PC-9 (cell line): Measurements from ENCODE around the gene CALHM2. TPM values are rescaled to one million over a fixed set of nuclear protein-coding genes. Genes with fewer than 3 reads are reported as not detected.
A peak's percentile ranks its signal among the peaks of the same experiment; 100 is the strongest.

Source experiments
- BruUV-seq: library from RNA; stranded (reverse); fragments of 400-500 nt; replicated peaks from 2 replicates; lab custom pipeline; 2021; lab: Mats Ljungman, UMichigan
- CTCF ChIA-PET: fragments of 300-600 bp; sonication (Branson Sonifier 250); formaldehyde crosslinking; loops from one replicate; lab custom pipeline; 2022; ENCODE audit warnings: antibody characterized with exemption; lab: Charles Lee
- POLR2A ChIA-PET: fragments of 300-600 bp; sonication (Branson Sonifier 250); formaldehyde crosslinking; loops from one replicate; lab custom pipeline; 2022; ENCODE audit warnings: antibody characterized with exemption; ENCODE audit not compliant: unreplicated experiment; lab: Charles Lee
- DNase-seq, 2 experiments: peaks; one replicate each; pipeline versions ENCODE4 v3.0.0 to v3.0.0-alpha.2; 2015 to 2022; ENCODE audit warnings: mixed read lengths in 1 of 2
- H2AFZ ChIP-seq: fragments of 200-600 bp; sonication (generic); 2 replicates; pipeline ENCODE4 v1.8.1; 2017; ENCODE audit warnings: antibody characterized with exemption
- H3F3A ChIP-seq: fragments of 200-600 bp; sonication (generic); 2 replicates; pipeline ENCODE4 v1.8.1; 2017; ENCODE audit warnings: antibody characterized with exemption, mild to moderate bottlenecking, low read depth; ENCODE audit not compliant: insufficient read depth
- H3K27ac ChIP-seq: fragments of 200-600 bp; sonication (generic); 2 replicates; pipeline ENCODE4 v1.6.1; 2016; ENCODE audit warnings: mixed run types
- H3K27me3 ChIP-seq: fragments of 200-600 bp; sonication (generic); 2 replicates; pipeline ENCODE4 v1.6.1; 2016; ENCODE audit warnings: low read depth, mixed run types; ENCODE audit not compliant: insufficient read depth
- H3K36me3 ChIP-seq: fragments of 200-600 bp; sonication (generic); 2 replicates; pipeline ENCODE4 v1.6.1; 2016; ENCODE audit warnings: low read depth, mixed run types
- H3K4me1 ChIP-seq: fragments of 200-600 bp; sonication (generic); replicated peaks from 2 replicates; pipeline ENCODE4 v1.6.1; 2016; ENCODE audit warnings: mixed run types; ENCODE audit not compliant: insufficient read depth
- H3K4me2 ChIP-seq: fragments of 200-600 bp; sonication (generic); 2 replicates; pipeline ENCODE4 v1.6.1; 2017; ENCODE audit warnings: mixed run types
- H3K4me3 ChIP-seq: fragments of 200-600 bp; sonication (generic); 2 replicates; pipeline ENCODE4 v1.6.1; 2016; ENCODE audit warnings: mixed run types
- H3K79me2 ChIP-seq: fragments of 200-600 bp; sonication (generic); 2 replicates; pipeline ENCODE4 v1.6.1; 2017; ENCODE audit warnings: low read depth, mixed run types
- H3K9me2 ChIP-seq: fragments of 200-600 bp; sonication (generic); 2 replicates; pipeline ENCODE4 v1.8.1; 2017; ENCODE audit warnings: mild to moderate bottlenecking; ENCODE audit not compliant: insufficient read depth
- H3K9me3 ChIP-seq: fragments of 200-600 bp; sonication (generic); 2 replicates; pipeline ENCODE4 v1.8.1; 2016; ENCODE audit warnings: low read depth; ENCODE audit not compliant: insufficient read depth
- H4K20me1 ChIP-seq: fragments of 200-600 bp; sonication (generic); 2 replicates; pipeline ENCODE4 v1.8.1; 2017; ENCODE audit not compliant: insufficient read depth
- CTCF ChIP-seq: fragments of 200-600 bp; sonication (generic); conservative IDR thresholded peaks from 2 replicates; pipeline ENCODE4 v1.6.1; 2017; ENCODE audit warnings: mixed run types, antibody characterized with exemption, mild to moderate bottlenecking, moderate library complexity
- EZH2 ChIP-seq: fragments of 200-600 bp; sonication (generic); IDR thresholded peaks from 2 replicates; pipeline ENCODE4 v1.8.0; 2017; ENCODE audit warnings: antibody characterized with exemption, low read depth
- intact Hi-C: fragments of 100-400 bp; cut with micrococcal nuclease; formaldehyde crosslinking; loops from one replicate; pipeline ENCODE4 v1.10.0; 2022; ENCODE audit not compliant: unreplicated experiment
- total RNA-seq: library from RNA; stranded (reverse); gene quantifications from 2 replicates; pipeline ENCODE4 v1.2.3, GENCODE V29; 2021

The CALHM2 gene
- total RNA-seq, 1 experiment from 2014 or later = 54.1 TPM

GRCh38 chr10:103396789-103397087 is 55.4 kb downstream of the CALHM2 start:
- peaks cover 30% of the 10 kb centered on the region for H3K4me1 ChIP-seq
- no peak overlapping the region for H3K27ac ChIP-seq
- no peaks in the 10 kb centered on the region for H3K27me3 ChIP-seq
- ChIA-PET POLR2A (no interaction called here), CTCF (no interaction called here)
- H3K9me2 ChIP-seq = no peaks in the 10 kb centered on the region
- H3F3A ChIP-seq = peaks cover 13% of the 10 kb centered on the region; the same call in 1 of the 2 replicates
- peaks cover 59% of the 10 kb centered on the region for H3K79me2 ChIP-seq
- BruUV-seq = TSS peak; percentile 55
- no peak for DNase-seq
- no peaks in the 10 kb centered on the region for H3K9me3 ChIP-seq
- H3K4me3 ChIP-seq = peak overlapping the region; percentile 77
- H3K36me3 ChIP-seq = peaks cover 7% of the 10 kb centered on the region; the same call in 1 of the 2 replicates
- peak overlapping the region; percentile 92 for H3K4me2 ChIP-seq
- H2AFZ ChIP-seq = peak overlapping the region; percentile 89
- intact Hi-C loops = loop anchor here (5.0 kb wide), 1 partner anchor 479 kb away; the partner anchor contains the start of gene CNNM2
- TF ChIP-seq CTCF (no peak), EZH2 (no peak)
- peaks cover 3% of the 10 kb centered on the region; the same call in 1 of the 2 replicates for H4K20me1 ChIP-seq

Other genes starting within 250 kb of the CALHM2 start
- gene RPEL1, start 206.5 kb downstream of the CALHM2 start, total RNA-seq = not detected in 2 replicates
- gene INA, start 175.2 kb downstream of the CALHM2 start, total RNA-seq = 20.4 and 20.9 TPM in 2 replicates
- gene PCGF6, start 101.2 kb downstream of the CALHM2 start, total RNA-seq = 4.5 and 7.1 TPM in 2 replicates
- 3.9 and 4.2 TPM in 2 replicates for gene TAF5, start 84.4 kb downstream of the CALHM2 start, total RNA-seq
- 198 and 230 TPM in 2 replicates for gene ATP5MK, start 55.9 kb downstream of the CALHM2 start, total RNA-seq
- 20.4 and 20.5 TPM in 2 replicates for gene PDCD11, start 55.7 kb downstream of the CALHM2 start, total RNA-seq
- not detected in 2 replicates for gene CALHM1, start 6.5 kb upstream of the CALHM2 start, total RNA-seq
- gene CALHM3, start 26.9 kb upstream of the CALHM2 start, total RNA-seq = 12.5 and 13.1 TPM in 2 replicates
- 3.0 and 4.8 TPM in 2 replicates for gene NEURL1, start 41.3 kb upstream of the CALHM2 start, total RNA-seq